H1 (cell line): ENCODE results near the gene MRPS18B. TPM values are rescaled to one million over a fixed set of nuclear protein-coding genes. Genes with fewer than 3 reads are reported as not detected.

Experiments
- CTCF ChIA-PET: fragments of 300-600 bp; sonication (Branson Sonifier 250); formaldehyde crosslinking; loops from one replicate; lab custom pipeline; 2021; ENCODE audit not compliant: partially characterized antibody; lab: Charles Lee
- POLR2A ChIA-PET: fragments of 300-600 bp; sonication (Branson Sonifier 250); formaldehyde crosslinking; loops from one replicate; lab custom pipeline; 2021; ENCODE audit warnings: inconsistent platforms; ENCODE audit not compliant: partially characterized antibody; lab: Charles Lee
- DNase-seq, 2 experiments: peaks; one replicate each; pipeline versions ENCODE4 v3.0.0 to v3.0.0-alpha.2; 2010 to 2022; ENCODE audit warnings: low spot score in 2 of 2, low read depth in 1 of 2, mixed read lengths in 1 of 2
- FAIRE-seq: peaks from 2 replicates; lab custom pipeline; 2011; peaks lifted over from hg19 to GRCh38; lab: Jason Lieb, UNC
- H2AFZ ChIP-seq: 2 replicates; pipeline ENCODE4 v1.8.1; 2012; ENCODE audit warnings: low read length, inconsistent platforms
- H2AK5ac ChIP-seq: 2 replicates; pipeline ENCODE4 v1.6.1; 2013; ENCODE audit warnings: low read depth, low read length
- H2BK120ac ChIP-seq: replicated peaks from 2 replicates; pipeline ENCODE3; 2013; ENCODE audit warnings: low read depth, low read length, inconsistent platforms
- H2BK12ac ChIP-seq: 2 replicates; pipeline ENCODE4 v1.6.1; 2013; ENCODE audit warnings: low read depth, low read length
- H2BK15ac ChIP-seq: 2 replicates; pipeline ENCODE4 v1.6.1; 2013; ENCODE audit warnings: low read length
- H2BK20ac ChIP-seq: 2 replicates; pipeline ENCODE4 v1.6.1; 2013; ENCODE audit warnings: low read length
- H2BK5ac ChIP-seq: 2 replicates; pipeline ENCODE4 v1.6.1; 2013; ENCODE audit warnings: low read depth, low read length
- H3K14ac ChIP-seq: 2 replicates; pipeline ENCODE4 v1.6.1; 2013; ENCODE audit warnings: inconsistent platforms; ENCODE audit not compliant: insufficient read length
- H3K18ac ChIP-seq: 2 replicates; pipeline ENCODE4 v1.6.1; 2013; ENCODE audit warnings: low read length; ENCODE audit errors: extremely low read depth
- H3K23ac ChIP-seq: 2 replicates; pipeline ENCODE4 v1.6.1; 2013; ENCODE audit warnings: inconsistent platforms; ENCODE audit not compliant: insufficient read length
- H3K23me2 ChIP-seq: 2 replicates; pipeline ENCODE4 v1.6.1; 2013; ENCODE audit warnings: low read depth, low read length
- H3K27ac ChIP-seq: 2 replicates; pipeline ENCODE4 v1.6.1; 2011; ENCODE audit warnings: low read depth, low read length, inconsistent platforms
- H3K27me3 ChIP-seq, 4 experiments: replicated peaks in 1 of 4; 1 replicate in 1 of 4; 2 replicates in 3 of 4; pipeline versions ENCODE4 v1.6.1 to v1.8.1; 2011 to 2013; ENCODE audit warnings: low read length in 3 of 4, mild to moderate bottlenecking in 3 of 4, inconsistent platforms in 2 of 4, mixed read lengths in 2 of 4, moderate library complexity in 1 of 4; ENCODE audit not compliant: control insufficient read depth in 3 of 4, insufficient read depth in 3 of 4; ENCODE audit errors: extremely low read depth in 1 of 4
- H3K36me3 ChIP-seq, 4 experiments: 2 replicates each; pipeline versions ENCODE4 v1.6.1 to v1.8.1; 2011 to 2013; ENCODE audit warnings: mild to moderate bottlenecking in 4 of 4, low read length in 3 of 4, moderate library complexity in 2 of 4, control low read depth in 1 of 4, inconsistent platforms in 1 of 4; ENCODE audit not compliant: insufficient read depth in 4 of 4, control insufficient read depth in 2 of 4
- H3K4ac ChIP-seq: replicated peaks from 2 replicates; pipeline ENCODE3; 2013; ENCODE audit warnings: low read length, low read depth, mixed read lengths, inconsistent platforms; ENCODE audit not compliant: insufficient read length
- H3K4me1 ChIP-seq, 4 experiments: replicated peaks in 1 of 4; 1 replicate in 1 of 4; 2 replicates in 3 of 4; pipeline versions ENCODE4 v1.6.1 to v1.8.1; 2011 to 2013; ENCODE audit warnings: low read length in 3 of 4, inconsistent platforms in 2 of 4, mixed read lengths in 1 of 4; ENCODE audit not compliant: insufficient read depth in 4 of 4, control insufficient read depth in 3 of 4
- H3K4me2 ChIP-seq, 2 experiments: 2 replicates each; pipeline versions ENCODE4 v1.6.1 to v1.8.1; 2011 to 2013; ENCODE audit warnings: low read depth in 2 of 2, low read length in 2 of 2, control low read depth in 1 of 2, inconsistent platforms in 1 of 2, mild to moderate bottlenecking in 1 of 2; ENCODE audit not compliant: insufficient read depth in 1 of 2
- H3K4me3 ChIP-seq, 4 experiments: fragments of 200-600, 300-600 bp in 1 of 4; sonication (generic), shearing (Covaris generic), sonication (Bioruptor Twin) in 1 of 4; 2 replicates each; pipeline versions ENCODE4 v1.5.1 to v1.8.1; 2011 to 2016; ENCODE audit warnings: low read length in 4 of 4, low read depth in 3 of 4, control low read depth in 2 of 4, inconsistent platforms in 2 of 4, mild to moderate bottlenecking in 2 of 4, mixed read lengths in 1 of 4, moderate library complexity in 1 of 4; ENCODE audit not compliant: insufficient read depth in 2 of 4; ENCODE audit errors: extremely low read depth in 1 of 4
- H3K56ac ChIP-seq: replicated peaks from 2 replicates; pipeline ENCODE3; 2013; ENCODE audit warnings: low read depth, mild to moderate bottlenecking, mixed read lengths, low read length, inconsistent platforms; ENCODE audit not compliant: insufficient read length
- H3K79me1 ChIP-seq: 2 replicates; pipeline ENCODE4 v1.6.1; 2013; ENCODE audit warnings: low read depth, low read length, control low read depth
- H3K79me2 ChIP-seq, 2 experiments: 2 replicates each; pipeline versions ENCODE4 v1.6.1 to v1.8.1; 2012 to 2013; ENCODE audit warnings: low read length in 2 of 2, mild to moderate bottlenecking in 2 of 2, inconsistent platforms in 1 of 2; ENCODE audit not compliant: insufficient read depth in 2 of 2, control insufficient read depth in 1 of 2
- H3K9ac ChIP-seq, 4 experiments: replicated peaks in 1 of 4; 1 replicate in 1 of 4; 2 replicates in 3 of 4; pipeline versions ENCODE4 v1.6.1 to v1.8.1; 2011 to 2013; ENCODE audit warnings: low read depth in 3 of 4, low read length in 3 of 4, control low read depth in 2 of 4, mild to moderate bottlenecking in 2 of 4, moderate library complexity in 2 of 4, inconsistent platforms in 1 of 4; ENCODE audit errors: extremely low read depth in 1 of 4
- H3K9me3 ChIP-seq, 2 experiments: 2 replicates each; pipeline versions ENCODE4 v1.6.1 to v1.8.1; 2012 to 2013; ENCODE audit warnings: mild to moderate bottlenecking in 2 of 2, moderate library complexity in 2 of 2, control low read depth in 1 of 2, inconsistent platforms in 1 of 2, low read depth in 1 of 2, low read length in 1 of 2, mixed read lengths in 1 of 2; ENCODE audit not compliant: insufficient read depth in 2 of 2
- H4K20me1 ChIP-seq, 2 experiments: replicated peaks in 1 of 2; 2 replicates each; pipeline versions ENCODE3 to v1.8.1; 2011 to 2013; ENCODE audit warnings: inconsistent platforms in 2 of 2, low read length in 2 of 2, mild to moderate bottlenecking in 1 of 2; ENCODE audit not compliant: insufficient read depth in 2 of 2, control insufficient read depth in 1 of 2
- H4K5ac ChIP-seq: 2 replicates; pipeline ENCODE4 v1.6.1; 2013; ENCODE audit warnings: low read length, low read depth, mixed read lengths, inconsistent platforms; ENCODE audit not compliant: insufficient read length
- H4K8ac ChIP-seq: 2 replicates; pipeline ENCODE4 v1.8.0; 2013; ENCODE audit warnings: mild to moderate bottlenecking, moderate library complexity, low read length, inconsistent platforms; ENCODE audit not compliant: insufficient read depth; ENCODE audit errors: extremely low read depth
- H4K91ac ChIP-seq: replicated peaks from 2 replicates; pipeline ENCODE3; 2013; ENCODE audit warnings: low read length, mixed read lengths, inconsistent platforms; ENCODE audit not compliant: insufficient read length
- KDM1A ChIP-seq: fragments of 200-600, 300-600 bp; sonication (generic); IDR thresholded peaks from 2 replicates; pipeline ENCODE4 v1.7.1; 2016; ENCODE audit warnings: mild to moderate bottlenecking, low read length, borderline replicate concordance
- RNF2 ChIP-seq: fragments of 200-900, 300-1000 bp; sonication (generic); IDR thresholded peaks from 2 replicates; pipeline ENCODE4 v1.7.1; 2016; ENCODE audit warnings: borderline replicate concordance, low read depth, mild to moderate bottlenecking, antibody characterized with exemption, low read length; ENCODE audit not compliant: poor library complexity, severe bottlenecking; ENCODE audit errors: missing control alignments
- RXRA ChIP-seq: IDR thresholded peaks from 2 replicates; pipeline ENCODE4 v1.6.1; 2011; ENCODE audit warnings: low read depth, mild to moderate bottlenecking, low read length, moderate library complexity; ENCODE audit not compliant: insufficient read depth
- TBP ChIP-seq: IDR thresholded peaks from 2 replicates; pipeline ENCODE4 v1.6.1; 2011; ENCODE audit warnings: low read depth, low read length, improper control_type of control experiment
- WGBS, 2 experiments: shearing (Covaris generic) in 1 of 2; methylation state at CpG; one replicate each; pipeline versions ENCODE4 v1.1.6 to v1.1.7; 2013 to 2015; ENCODE audit warnings: low lambda C conversion rate in 2 of 2, mixed read lengths in 2 of 2, inconsistent platforms in 1 of 2, low coverage in 1 of 2, missing lambda C conversion rate in 1 of 2; ENCODE audit not compliant: insufficient replicate concordance in 2 of 2, insufficient coverage in 1 of 2, insufficient read length in 1 of 2; ENCODE audit errors: extremely low coverage in 1 of 2, missing lambda C conversion rate in 1 of 2; 5-methylcytosine and 5-hydroxymethylcytosine counted together
- polyA plus RNA-seq, 7 experiments: library from polyadenylated mRNA; depleted of rRNA in 3 of 7; stranded (reverse) in 5 of 7; unstranded in 2 of 7; fragments of >200 nt in 5 of 7; fragments of 200-250 nt in 2 of 7; gene quantifications; 1 replicate in 5 of 7; 2 replicates in 1 of 7; 4 replicates in 1 of 7; pipeline versions ENCODE4 v1.2.1 to v1.2.3, GENCODE V29; 2011 to 2013; ENCODE audit warnings: missing spikeins in 2 of 7, mixed read lengths in 2 of 7
- total RNA-seq: library from RNA; stranded (reverse); fragmentation: NEBNext Ultra II Directional; extraction: Animal tissue kit (Norgen Biotek cat#: 25700); gene quantifications from 2 replicates; pipeline ENCODE4 v1.2.1, GENCODE V29; 2021

The MRPS18B gene
- total and polyA plus RNA-seq, 2 of the 8 experiments (the other 6 are each of a cell fraction or from before 2014, with no cell fraction given): 57.8 to 83.3 TPM

GRCh38 chr6:30655743-30656094, 38.1 kb downstream of the MRPS18B start:
- no peaks in the 10 kb centered on the region for H3K4me1 ChIP-seq
- DNase-seq: no peak
- H3K23me2 ChIP-seq: no peaks in the 10 kb centered on the region
- H2BK12ac ChIP-seq: no peak overlapping the region
- no peak overlapping the region for H4K91ac ChIP-seq
- no peak overlapping the region for H3K18ac ChIP-seq
- no peak overlapping the region for H2BK5ac ChIP-seq
- H3K27ac ChIP-seq: no peak overlapping the region
- H2BK20ac ChIP-seq: no peak overlapping the region
- ChIA-PET POLR2A (interaction anchor here (0.6 to 8.1 kb wide), 5 partner anchors 8 to 62 kb away, joined by 3 to 50 read pairs (median 4); partner anchors contain the start of genes DHX16 and MDC1), CTCF (interaction anchor here (1.3 to 2.0 kb wide), 2 partner anchors 9 to 14 kb away, joined by 7 to 10 read pairs; no protein-coding TSS in a partner anchor)
- peaks cover 3 to 6% of the 10 kb centered on the region in 2 experiments for H4K20me1 ChIP-seq
- peaks cover 15 to 75% (median 63%) of the 10 kb centered on the region in 4 experiments for H3K36me3 ChIP-seq
- H3K4me2 ChIP-seq: no peak overlapping the region
- no peak for FAIRE-seq
- H2BK15ac ChIP-seq: no peak overlapping the region
- no peaks in the 10 kb centered on the region for H3K79me1 ChIP-seq
- TF ChIP-seq RNF2: no peak
- TF ChIP-seq KDM1A: no peak
- TF ChIP-seq RXRA: no peak
- TF ChIP-seq TBP: no peak
- H2AFZ ChIP-seq: no peak overlapping the region
- H3K4me3 ChIP-seq: no peak overlapping the region
- H3K9ac ChIP-seq: no peak overlapping the region
- no peak overlapping the region for H3K14ac ChIP-seq
- H2BK120ac ChIP-seq: no peak overlapping the region
- no peak overlapping the region for H4K8ac ChIP-seq
- 90% methylated on average over 3 of the region's 3 CpGs; no CpG with 5 or more reads in 1 of the 2 experiments for WGBS, 2 experiments
- H3K56ac ChIP-seq: no peak overlapping the region
- no peak overlapping the region for H4K5ac ChIP-seq
- no peaks in the 10 kb centered on the region for H3K79me2 ChIP-seq
- H2AK5ac ChIP-seq: no peak overlapping the region
- H3K23ac ChIP-seq: no peak overlapping the region
- H3K27me3 ChIP-seq: no peaks in the 10 kb centered on the region
- no peaks in the 10 kb centered on the region for H3K9me3 ChIP-seq
- H3K4ac ChIP-seq: no peak overlapping the region
